Mesenchymal stem cell (in vitro differentiated cells and primary cell): Measurements from ENCODE around the gene ARL4C.

Experiments used
- DNase-seq: peaks from one replicate; pipeline ENCODE4 v3.0.0-alpha.2; 2013
- H2AFZ ChIP-seq: one replicate; pipeline ENCODE4 v1.6.1; 2013; ENCODE audit warnings: low read depth, mild to moderate bottlenecking, control low read depth, inconsistent platforms, low read length, moderate library complexity
- H2AK5ac ChIP-seq: 2 replicates; pipeline ENCODE4 v1.6.1; 2013; ENCODE audit warnings: low read length, moderate library complexity, mild to moderate bottlenecking, inconsistent platforms; ENCODE audit not compliant: severe bottlenecking
- H2BK120ac ChIP-seq: one replicate; pipeline ENCODE4 v1.6.1; 2013; ENCODE audit warnings: low read depth, mild to moderate bottlenecking, inconsistent platforms, low read length, moderate library complexity
- H2BK12ac ChIP-seq, 2 experiments: one replicate each; pipeline ENCODE4 v1.6.1; 2013; ENCODE audit warnings: inconsistent platforms in 2 of 2, low read length in 2 of 2, mild to moderate bottlenecking in 2 of 2, moderate library complexity in 2 of 2, control low read depth in 1 of 2
- H2BK15ac ChIP-seq: one replicate; pipeline ENCODE4 v1.6.1; 2013; ENCODE audit warnings: mild to moderate bottlenecking, low read depth, inconsistent platforms; ENCODE audit not compliant: poor library complexity, severe bottlenecking
- H2BK5ac ChIP-seq: 2 replicates; pipeline ENCODE4 v1.6.1; 2013; ENCODE audit warnings: low read depth, mild to moderate bottlenecking, low read length, control low read depth, inconsistent platforms; ENCODE audit not compliant: poor library complexity, severe bottlenecking
- H3K14ac ChIP-seq, 2 experiments: one replicate each; pipeline ENCODE4 v1.6.1; 2013; ENCODE audit warnings: inconsistent platforms in 2 of 2, low read length in 2 of 2, control low read depth in 1 of 2, mild to moderate bottlenecking in 1 of 2, moderate library complexity in 1 of 2
- H3K18ac ChIP-seq, 2 experiments: one replicate each; pipeline ENCODE4 v1.6.1; 2013; ENCODE audit warnings: inconsistent platforms in 2 of 2, low read length in 2 of 2, control low read depth in 1 of 2, low read depth in 1 of 2, mild to moderate bottlenecking in 1 of 2
- H3K23ac ChIP-seq, 2 experiments: one replicate each; pipeline ENCODE4 v1.6.1; 2013; ENCODE audit warnings: inconsistent platforms in 2 of 2, low read length in 2 of 2, mild to moderate bottlenecking in 2 of 2, moderate library complexity in 2 of 2, control low read depth in 1 of 2
- H3K27ac ChIP-seq: 2 replicates; pipeline ENCODE4 v1.5.1; 2013; ENCODE audit warnings: mild to moderate bottlenecking, moderate library complexity, low read length, control low read depth, inconsistent platforms; ENCODE audit not compliant: poor library complexity, severe bottlenecking
- H3K27me3 ChIP-seq, 2 experiments: 2 replicates each; pipeline versions ENCODE4 v1.6.1 to v1.7.0; 2013; ENCODE audit warnings: low read length in 2 of 2, mild to moderate bottlenecking in 2 of 2, moderate library complexity in 2 of 2, control low read depth in 1 of 2, inconsistent platforms in 1 of 2; ENCODE audit not compliant: control insufficient read depth in 1 of 2, insufficient read depth in 1 of 2
- H3K36me3 ChIP-seq, 2 experiments: 2 replicates each; pipeline versions ENCODE4 v1.6.1 to v1.7.0; 2013; ENCODE audit warnings: low read length in 2 of 2, control low read depth in 1 of 2, inconsistent platforms in 1 of 2, low read depth in 1 of 2, mild to moderate bottlenecking in 1 of 2; ENCODE audit not compliant: insufficient read depth in 2 of 2, control insufficient read depth in 1 of 2
- H3K4ac ChIP-seq, 2 experiments: one replicate each; pipeline ENCODE4 v1.6.1; 2013; ENCODE audit warnings: inconsistent platforms in 2 of 2, low read length in 2 of 2, mild to moderate bottlenecking in 2 of 2, moderate library complexity in 2 of 2, control low read depth in 1 of 2, low read depth in 1 of 2
- H3K4me1 ChIP-seq: 2 replicates; pipeline ENCODE4 v1.6.1; 2013; ENCODE audit warnings: low read depth, low read length, control low read depth; ENCODE audit not compliant: control insufficient read depth, insufficient read depth
- H3K4me2 ChIP-seq: 2 replicates; pipeline ENCODE4 v1.6.1; 2013; ENCODE audit warnings: low read length, mild to moderate bottlenecking, inconsistent platforms; ENCODE audit not compliant: poor library complexity, severe bottlenecking
- H3K4me3 ChIP-seq, 2 experiments: 2 replicates each; pipeline versions ENCODE4 v1.5.1 to v1.7.0; 2013; ENCODE audit warnings: low read length in 2 of 2, mild to moderate bottlenecking in 2 of 2, control low read depth in 1 of 2, low read depth in 1 of 2; ENCODE audit not compliant: insufficient read depth in 1 of 2
- H3K79me1 ChIP-seq: replicated peaks from 2 replicates; pipeline ENCODE4 v1.6.1; 2013; ENCODE audit warnings: mild to moderate bottlenecking, control low read depth, low read length, inconsistent platforms; ENCODE audit not compliant: poor library complexity, severe bottlenecking
- H3K9ac ChIP-seq: 2 replicates; pipeline ENCODE4 v1.7.0; 2013; ENCODE audit warnings: mild to moderate bottlenecking, low read length, moderate library complexity
- H3K9me3 ChIP-seq: 2 replicates; pipeline ENCODE4 v1.7.0; 2013; ENCODE audit warnings: mild to moderate bottlenecking, low read length; ENCODE audit not compliant: control insufficient read depth
- H4K8ac ChIP-seq: one replicate; pipeline ENCODE4 v1.6.1; 2013; ENCODE audit warnings: inconsistent platforms, mild to moderate bottlenecking, low read length, moderate library complexity
- H4K91ac ChIP-seq: one replicate; pipeline ENCODE4 v1.6.1; 2013; ENCODE audit warnings: mild to moderate bottlenecking, low read length, inconsistent platforms
- WGBS: methylation state at CpG from one replicate; pipeline ENCODE4 v1.1.7; 2013; ENCODE audit warnings: mixed read lengths; 5-methylcytosine and 5-hydroxymethylcytosine counted together

ARL4C gene

GRCh38 chr2:234497594-234498235 lies 834 bp upstream of the ARL4C start:
- WGBS: 42% methylated on average over 36 of the region's 37 CpGs
- Histone ChIP-seq H3K9me3 (no peaks in the 10 kb centered on the region), H3K4me1 (peaks cover 15% of the 10 kb centered on the region), H4K8ac (peak overlapping the region; percentile 47), H2BK12ac (peak overlapping the region; percentile 60), H2AK5ac (peak overlapping the region; percentile 54), H3K14ac (no peak overlapping the region), H3K27ac (peak overlapping the region; percentile 27), H2BK5ac (peak overlapping the region; percentile 90), H3K36me3 (peaks cover 6 to 9% of the 10 kb centered on the region in 2 experiments), H4K91ac (peak overlapping the region; percentile 84), H2BK120ac (no peak overlapping the region), H3K18ac (peak overlapping the region; percentile 31 to 93), H3K9ac (peak overlapping the region; percentile 32), H3K23ac (no peak overlapping the region), H3K79me1 (peaks cover 12% of the 10 kb centered on the region), H3K4me3 (peak overlapping the region in 1 of 2 experiments; percentile 57), H3K4me2 (peak overlapping the region; percentile 87), H3K27me3 (no peaks in the 10 kb centered on the region), H3K4ac (peak overlapping the region in 1 of 2 experiments; percentile 44), H2BK15ac (peak overlapping the region; percentile 86), H2AFZ (no peak overlapping the region)
- no peak for DNase-seq

DNA sequence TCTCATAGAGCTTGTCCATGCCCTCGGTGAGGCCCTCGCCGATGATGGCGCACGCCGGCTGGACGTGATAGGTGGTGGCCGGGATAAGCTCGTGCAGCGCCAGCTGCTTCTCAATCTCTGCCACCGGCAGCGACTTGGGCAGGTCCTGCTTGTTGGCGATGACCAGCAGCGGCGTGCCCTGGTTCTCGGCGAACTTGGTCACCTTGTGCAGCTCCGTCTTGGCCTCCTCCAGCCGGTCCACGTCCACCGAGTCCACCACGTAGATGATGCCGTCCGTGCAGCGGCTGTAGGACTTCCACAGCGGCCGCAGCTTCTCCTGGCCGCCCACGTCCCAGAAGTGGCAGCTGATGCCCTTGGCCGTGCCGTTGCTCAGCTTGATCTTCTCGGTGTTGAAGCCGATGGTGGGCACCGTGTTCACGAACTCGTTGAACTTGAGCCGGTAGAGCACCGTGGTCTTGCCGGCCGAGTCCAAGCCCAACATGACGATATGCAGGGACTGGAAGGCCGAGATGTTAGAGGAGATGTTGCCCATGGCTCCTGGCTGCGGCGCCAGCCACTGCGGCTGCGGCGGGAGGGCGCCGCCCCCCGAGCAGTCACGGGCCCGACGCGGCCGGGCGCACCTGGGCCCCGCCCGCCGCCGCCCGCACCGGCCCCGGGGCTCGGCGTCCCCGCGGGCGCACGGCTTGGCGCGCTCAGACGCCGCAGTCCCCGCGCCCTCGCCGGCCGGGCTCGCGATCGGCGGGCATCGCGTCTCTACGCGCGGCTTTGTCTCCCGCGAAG lies 636 bp downstream of the ARL4C start:
- peak overlapping the region; percentile 47 for H2AFZ ChIP-seq
- H3K4me2 ChIP-seq: peak overlapping the region; percentile 31
- H2BK12ac ChIP-seq: peak overlapping the region in 1 of 2 experiments; percentile 8
- H3K23ac ChIP-seq: peak overlapping the region in 1 of 2 experiments; percentile 95
- H4K91ac ChIP-seq: peak overlapping the region; percentile 75
- peak overlapping the region in 1 of 2 experiments; percentile 12 for H3K14ac ChIP-seq
- peaks cover 12% of the 10 kb centered on the region for H3K4me1 ChIP-seq
- peak overlapping the region; percentile 76 for H4K8ac ChIP-seq
- peaks cover 9 to 15% of the 10 kb centered on the region in 2 experiments for H3K36me3 ChIP-seq
- peak overlapping the region; percentile 96 for H2BK5ac ChIP-seq
- peak overlapping the region; percentile 5 for H2AK5ac ChIP-seq
- peaks cover 12% of the 10 kb centered on the region for H3K79me1 ChIP-seq
- peak overlapping the region; percentile 5 to 41 for H3K4ac ChIP-seq
- peak overlapping the region; percentile 63 to 79 for H3K18ac ChIP-seq
- H3K27me3 ChIP-seq: no peaks in the 10 kb centered on the region
- H3K27ac ChIP-seq: peak overlapping the region; percentile 96
- H3K9me3 ChIP-seq: no peaks in the 10 kb centered on the region
- H2BK15ac ChIP-seq: no peak overlapping the region
- DNase-seq: peak; percentile 47
- WGBS: under 1% methylated on average over 75 of the region's 89 CpGs
- H2BK120ac ChIP-seq: no peak overlapping the region
- peak overlapping the region; percentile 88 to 99 for H3K4me3 ChIP-seq
- peak overlapping the region; percentile 93 for H3K9ac ChIP-seq

GRCh38 chr2:234495251-234496054 lies 1.4 kb downstream of the ARL4C start:
- no peaks in the 10 kb centered on the region for H3K9me3 ChIP-seq
- peak overlapping the region; percentile 72 to 80 for H3K18ac ChIP-seq
- H3K27me3 ChIP-seq: no peaks in the 10 kb centered on the region
- peak overlapping the region in 1 of 2 experiments; percentile 9 for H3K23ac ChIP-seq
- DNase-seq: no peak
- no peak overlapping the region for H2AFZ ChIP-seq
- WGBS: 3% methylated on average over 40 of the region's 40 CpGs
- H2BK120ac ChIP-seq: no peak overlapping the region
- peak overlapping the region in 1 of 2 experiments; percentile 56 for H3K14ac ChIP-seq
- no peak overlapping the region for H4K8ac ChIP-seq
- peak overlapping the region; percentile 96 for H2BK5ac ChIP-seq
- peaks cover 5% of the 10 kb centered on the region for H3K79me1 ChIP-seq
- peak overlapping the region; percentile 88 to 99 for H3K4me3 ChIP-seq
- H3K4ac ChIP-seq: peak overlapping the region in 1 of 2 experiments; percentile 74
- peak overlapping the region; percentile 34 for H2AK5ac ChIP-seq
- H3K4me2 ChIP-seq: peak overlapping the region; percentile 44
- H3K36me3 ChIP-seq: peaks cover 9 to 16% of the 10 kb centered on the region in 2 experiments
- no peak overlapping the region for H4K91ac ChIP-seq
- H2BK12ac ChIP-seq: peak overlapping the region in 1 of 2 experiments; percentile 30
- peak overlapping the region; percentile 93 for H3K9ac ChIP-seq
- H3K27ac ChIP-seq: peak overlapping the region; percentile 96
- H2BK15ac ChIP-seq: peak overlapping the region; percentile 85
- H3K4me1 ChIP-seq: peaks cover 11% of the 10 kb centered on the region
